Left lung (tissue), 10 donors: ENCODE data around the gene RNASEH2C. TPM values are rescaled to one million over a fixed set of nuclear protein-coding genes. Genes with fewer than 3 reads are reported as not detected.

Experiments
- ATAC-seq: fragments of 200-7000 bp; cut with Tn5 transposase; one replicate; pipeline ENCODE4 v1.9.1; 2020; ENCODE audit warnings: moderate library complexity
- DNase-seq, 4 donors: peaks; one replicate each; pipeline ENCODE4 v3.0.0-alpha.2; 2013 to 2020
- H3K27ac ChIP-seq, 2 donors: fragments of 200-600 bp; sonication (generic) in 1 of 2; one replicate each; pipeline versions ENCODE4 v1.5.0 to v1.8.0; 2020 to 2021
- H3K27me3 ChIP-seq, 2 donors: fragments of 200-600 bp; sonication (generic) in 1 of 2; one replicate each; pipeline versions ENCODE4 v1.5.0 to v1.8.0; 2020 to 2021
- H3K36me3 ChIP-seq, 2 donors: fragments of 200-600 bp; sonication (generic) in 1 of 2; one replicate each; pipeline versions ENCODE4 v1.5.0 to v1.8.0; 2020 to 2021
- H3K4me1 ChIP-seq, 2 donors: fragments of 200-600 bp; one replicate each; pipeline ENCODE4 v1.8.0; 2021
- H3K4me3 ChIP-seq, 2 donors: fragments of 200-600 bp; sonication (generic) in 1 of 2; one replicate each; pipeline versions ENCODE4 v1.5.0 to v1.8.0; 2020 to 2021; ENCODE audit warnings: mild to moderate bottlenecking in 1 of 2
- H3K9me3 ChIP-seq, 2 donors: fragments of 200-600 bp; sonication (generic) in 1 of 2; one replicate each; pipeline versions ENCODE4 v1.5.0 to v1.8.0; 2020 to 2021
- CTCF ChIP-seq, 2 donors: fragments of 200-600 bp; sonication (generic) in 1 of 2; IDR thresholded peaks; one replicate each; pipeline versions ENCODE4 v1.5.0 to v1.8.0; 2021; ENCODE audit warnings: antibody characterized with exemption in 2 of 2
- intact Hi-C, 2 donors: fragments of 100-400 bp; cut with DNase I; formaldehyde crosslinking; loops; one replicate each; pipeline versions ENCODE4 v1.11.2 to v1.14.2; 2022
- polyA plus RNA-seq, 6 donors: library from polyadenylated mRNA; unstranded; fragments of 120-200 nt; gene quantifications; one replicate each; pipeline ENCODE4 v1.2.1, GENCODE V29; 2013; ENCODE audit not compliant: insufficient read length in 6 of 6
- total RNA-seq, 2 donors: library from RNA; stranded (reverse); fragmentation: NEBNext Ultra II Directional; extraction: Animal tissue kit (Norgen Biotek cat#: 25700); gene quantifications; one replicate each; pipeline ENCODE4 v1.2.1, GENCODE V29; 2021
- donor health status: DM: no; HTN: yes; CAD: no.
- donor health status: DM: no; HTN: no; CAD: no.

The RNASEH2C gene
- total and polyA plus RNA-seq, 8 donors = 34.7 to 70.1 (median 40.1) TPM

- H3K4me3 ChIP-seq = no peak overlapping the region
- no peak overlapping the region for H3K27ac ChIP-seq
- no peak for TF ChIP-seq CTCF (IDR thresholded peaks at IDR 0.05)
- H3K27me3 ChIP-seq = no peaks in the 10 kb centered on the region
- no peaks in the 10 kb centered on the region for H3K4me1 ChIP-seq
- intact Hi-C loops = no loop called here
- H3K9me3 ChIP-seq = no peaks in the 10 kb centered on the region
- DNase-seq (no peak), ATAC-seq (no peak)
- H3K36me3 ChIP-seq = no peaks in the 10 kb centered on the region
Measured at GRCh38 chr11:65680192-65680743, 40.3 kb downstream of the RNASEH2C start.

GRCh38 chr11:65672982-65673381, 47.6 kb downstream of the RNASEH2C start:
- Histone ChIP-seq H3K4me1 (no peaks in the 10 kb centered on the region), H3K27ac (no peak overlapping the region), H3K36me3 (no peaks in the 10 kb centered on the region), H3K27me3 (no peaks in the 10 kb centered on the region), H3K4me3 (no peak overlapping the region), H3K9me3 (no peaks in the 10 kb centered on the region)
- intact Hi-C loops = no loop called here
- DNase-seq = no peak
- ATAC-seq = no peak
- TF ChIP-seq CTCF (IDR thresholded peaks at IDR 0.05) = no peak

GRCh38 chr11:65672180-65672860, 48.3 kb downstream of the RNASEH2C start:
- Histone ChIP-seq H3K36me3 (no peaks in the 10 kb centered on the region), H3K27ac (no peak overlapping the region)
- intact Hi-C loops = no loop called here

More at GRCh38 chr11:65672180-65672860, 48.3 kb downstream of the RNASEH2C start:
- Histone ChIP-seq H3K9me3 (no peaks in the 10 kb centered on the region), H3K4me3 (no peak overlapping the region), H3K4me1 (no peaks in the 10 kb centered on the region), H3K27me3 (no peaks in the 10 kb centered on the region)
- no peak for DNase-seq
- TF ChIP-seq CTCF (IDR thresholded peaks at IDR 0.05) = no peak
- no peak for ATAC-seq

Other genes with a start within 250 kb of the RNASEH2C start
- over 10,000 TPM; 12,400 to 15,875 TPM for gene MALAT1, start 221.8 kb downstream of the RNASEH2C start, total RNA-seq
- gene MALAT1, start 221.8 kb downstream of the RNASEH2C start, polyA plus RNA-seq = 100 to 1,000 TPM; 608 to 824 (median 717) TPM
- 10 to 100 TPM; 81.2 to 82.5 TPM for gene SCYL1, start 195.7 kb downstream of the RNASEH2C start, total RNA-seq
- gene SCYL1, start 195.7 kb downstream of the RNASEH2C start, polyA plus RNA-seq = 10 to 100 TPM; 51.7 to 71.5 (median 59.4) TPM
- gene LTBP3, start 162.4 kb downstream of the RNASEH2C start, total RNA-seq = 100 to 1,000 TPM in 1 of 2 donors, 10 to 100 TPM in 1; 70.8 to 157 TPM
- 100 to 1,000 TPM; 235 to 322 (median 257) TPM for gene LTBP3, start 162.4 kb downstream of the RNASEH2C start, polyA plus RNA-seq
- 10 to 100 TPM; 21.7 to 32.3 TPM for gene ZNRD2, start 150.3 kb downstream of the RNASEH2C start, total RNA-seq
- 10 to 100 TPM; 44.1 to 55.7 (median 54.2) TPM for gene ZNRD2, start 150.3 kb downstream of the RNASEH2C start, polyA plus RNA-seq
- 10 to 100 TPM; 47.1 to 57.5 TPM for gene FAM89B, start 148.3 kb downstream of the RNASEH2C start, total RNA-seq
- 10 to 100 TPM; 20.7 to 35.7 (median 31.8) TPM for gene FAM89B, start 148.3 kb downstream of the RNASEH2C start, polyA plus RNA-seq
- 100 to 1,000 TPM in 1 of 2 donors, 10 to 100 TPM in 1; 57.0 to 133 TPM for gene EHBP1L1, start 144.7 kb downstream of the RNASEH2C start, total RNA-seq
- 10 to 100 TPM; 28.5 to 39.7 (median 35.4) TPM for gene EHBP1L1, start 144.7 kb downstream of the RNASEH2C start, polyA plus RNA-seq
- 1 to 10 TPM in 1 of 2 donors, not detected in 1; 2.0 TPM for gene KCNK7, start 125.0 kb downstream of the RNASEH2C start, total RNA-seq
- gene KCNK7, start 125.0 kb downstream of the RNASEH2C start, polyA plus RNA-seq = 1 to 10 TPM in 1 of 6 donors, under 1 TPM in 5; 0.21 to 1.2 (median 0.47) TPM
- gene MAP3K11, start 106.6 kb downstream of the RNASEH2C start, total RNA-seq = 100 to 1,000 TPM in 1 of 2 donors, 10 to 100 TPM in 1; 74.7 to 100 TPM
- 10 to 100 TPM; 43.9 to 64.0 (median 56.6) TPM for gene MAP3K11, start 106.6 kb downstream of the RNASEH2C start, polyA plus RNA-seq
- 10 to 100 TPM; 36.7 to 44.5 TPM for gene PCNX3, start 105.0 kb downstream of the RNASEH2C start, total RNA-seq
- gene PCNX3, start 105.0 kb downstream of the RNASEH2C start, polyA plus RNA-seq = 10 to 100 TPM; 19.9 to 35.4 (median 25.3) TPM
- gene SIPA1, start 82.7 kb downstream of the RNASEH2C start, total RNA-seq = 100 to 1,000 TPM in 1 of 2 donors, 10 to 100 TPM in 1; 77.3 to 107 TPM
- gene SIPA1, start 82.7 kb downstream of the RNASEH2C start, polyA plus RNA-seq = 10 to 100 TPM; 40.5 to 57.3 (median 46.8) TPM
- gene RELA, start 57.9 kb downstream of the RNASEH2C start, total RNA-seq = 10 to 100 TPM; 56.5 to 67.9 TPM
- gene RELA, start 57.9 kb downstream of the RNASEH2C start, polyA plus RNA-seq = 10 to 100 TPM; 51.3 to 70.6 (median 58.8) TPM
- 10 to 100 TPM; 57.0 to 67.1 TPM for gene KAT5, start 8.5 kb downstream of the RNASEH2C start, total RNA-seq
- gene KAT5, start 8.5 kb downstream of the RNASEH2C start, polyA plus RNA-seq = 10 to 100 TPM; 58.4 to 69.2 (median 64.5) TPM
- 10 to 100 TPM; 22.6 to 39.0 TPM for gene AP5B1, start 60.2 kb upstream of the RNASEH2C start, total RNA-seq
- gene AP5B1, start 60.2 kb upstream of the RNASEH2C start, polyA plus RNA-seq = 1 to 10 TPM; 2.9 to 4.5 (median 3.5) TPM
- under 1 TPM; 0.37 to 0.41 TPM for gene OVOL1, start 66.3 kb upstream of the RNASEH2C start, total RNA-seq
- under 1 TPM; 0.20 to 0.45 (median 0.31) TPM for gene OVOL1, start 66.3 kb upstream of the RNASEH2C start, polyA plus RNA-seq
- gene SNX32, start 113.2 kb upstream of the RNASEH2C start, total RNA-seq = 1 to 10 TPM in 1 of 2 donors, under 1 TPM in 1; 0.24 to 1.9 TPM
- 1 to 10 TPM; 2.5 to 4.4 (median 3.1) TPM for gene SNX32, start 113.2 kb upstream of the RNASEH2C start, polyA plus RNA-seq
- gene CFL1, start 137.4 kb upstream of the RNASEH2C start, total RNA-seq = 1,000 to 10,000 TPM in 1 of 2 donors, 100 to 1,000 TPM in 1; 790 to 1,162 TPM
- gene CFL1, start 137.4 kb upstream of the RNASEH2C start, polyA plus RNA-seq = 100 to 1,000 TPM; 599 to 799 (median 752) TPM
- 10 to 100 TPM; 43.4 to 50.7 TPM for gene MUS81, start 139.6 kb upstream of the RNASEH2C start, total RNA-seq
- gene MUS81, start 139.6 kb upstream of the RNASEH2C start, polyA plus RNA-seq = 10 to 100 TPM; 44.7 to 55.0 (median 52.0) TPM
- gene EFEMP2, start 152.0 kb upstream of the RNASEH2C start, total RNA-seq = 100 to 1,000 TPM in 1 of 2 donors, 10 to 100 TPM in 1; 67.6 to 113 TPM
- 100 to 1,000 TPM; 111 to 169 (median 152) TPM for gene EFEMP2, start 152.0 kb upstream of the RNASEH2C start, polyA plus RNA-seq
- gene CTSW, start 159.0 kb upstream of the RNASEH2C start, total RNA-seq = 1 to 10 TPM; 5.8 to 9.1 TPM
- 1 to 10 TPM; 2.7 to 7.2 (median 5.7) TPM for gene CTSW, start 159.0 kb upstream of the RNASEH2C start, polyA plus RNA-seq
- gene FIBP, start 167.7 kb upstream of the RNASEH2C start, total RNA-seq = 10 to 100 TPM; 56.5 to 69.6 TPM
- gene FIBP, start 167.7 kb upstream of the RNASEH2C start, polyA plus RNA-seq = 10 to 100 TPM; 72.3 to 83.0 (median 77.7) TPM
- 10 to 100 TPM; 23.3 to 32.0 TPM for gene CCDC85B, start 169.9 kb upstream of the RNASEH2C start, total RNA-seq
- 10 to 100 TPM; 10.0 to 23.8 (median 15.1) TPM for gene CCDC85B, start 169.9 kb upstream of the RNASEH2C start, polyA plus RNA-seq
- gene FOSL1, start 179.6 kb upstream of the RNASEH2C start, total RNA-seq = 10 to 100 TPM in 1 of 2 donors, 1 to 10 TPM in 1; 3.4 to 16.3 TPM
- under 1 TPM in 4 of 6 donors, not detected in 2; 0.17 to 0.22 (median 0.21) TPM for gene FOSL1, start 179.6 kb upstream of the RNASEH2C start, polyA plus RNA-seq
- gene C11orf68, start 198.3 kb upstream of the RNASEH2C start, total RNA-seq = 10 to 100 TPM; 29.6 to 35.0 TPM
- 10 to 100 TPM; 31.1 to 36.9 (median 34.4) TPM for gene C11orf68, start 198.3 kb upstream of the RNASEH2C start, polyA plus RNA-seq
- 10 to 100 TPM; 61.0 to 64.5 TPM for gene DRAP1, start 198.6 kb upstream of the RNASEH2C start, total RNA-seq
- gene DRAP1, start 198.6 kb upstream of the RNASEH2C start, polyA plus RNA-seq = 100 to 1,000 TPM in 1 of 6 donors, 10 to 100 TPM in 5; 69.2 to 112 (median 91.8) TPM
- not detected for gene TSGA10IP, start 224.7 kb upstream of the RNASEH2C start, total RNA-seq
- 1 to 10 TPM in 1 of 6 donors, under 1 TPM in 4, not detected in 1; 0.26 to 1.0 (median 0.79) TPM for gene TSGA10IP, start 224.7 kb upstream of the RNASEH2C start, polyA plus RNA-seq
- gene SART1, start 240.9 kb upstream of the RNASEH2C start, total RNA-seq = 10 to 100 TPM; 34.1 to 50.8 TPM
- gene SART1, start 240.9 kb upstream of the RNASEH2C start, polyA plus RNA-seq = 10 to 100 TPM; 40.0 to 55.4 (median 46.3) TPM